Measurements from ENCODE around the gene LRRC61.
"Not testable (repeated sequence)": the region's sequence is repeated elsewhere in the genome, so short reads cannot be mapped to it uniquely, and the experiment has no call there.

The LRRC61 gene

DNA sequence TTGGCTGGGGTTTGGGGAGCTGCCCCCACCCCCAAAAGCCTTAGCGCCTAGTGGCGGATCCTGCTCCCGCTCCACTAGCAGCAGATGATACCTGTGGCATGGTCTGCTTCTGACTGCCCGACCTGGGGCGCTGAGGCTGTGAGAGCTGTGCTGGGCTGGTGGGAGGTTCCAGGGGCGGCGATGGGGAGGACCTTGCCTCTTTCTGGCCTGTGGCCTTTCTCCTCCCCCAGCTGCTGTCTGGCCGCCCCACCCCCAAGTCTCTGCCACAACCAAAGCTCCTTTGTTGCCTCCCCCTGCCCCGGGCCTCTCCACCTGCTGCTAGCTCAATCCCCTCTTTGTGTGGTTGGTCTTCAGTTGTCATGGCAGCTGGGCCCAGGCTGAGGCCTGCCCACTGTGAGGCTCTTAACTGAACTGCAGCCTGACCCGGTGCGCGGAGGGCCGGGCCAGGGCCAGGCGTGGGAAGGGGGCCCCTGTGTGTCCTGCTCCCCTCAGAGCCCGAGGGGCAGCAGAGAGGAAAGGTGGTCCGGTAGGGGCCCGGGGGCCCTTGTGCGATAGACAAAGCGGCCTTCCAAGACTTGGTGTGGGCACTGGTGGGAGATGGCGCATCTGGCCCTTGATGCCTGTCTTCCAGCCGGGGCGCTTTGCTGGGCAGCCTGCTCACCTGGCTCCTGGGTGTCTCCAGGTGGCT lies 60.7 kb downstream of the LRRC61 start:
- DNase-seq (ENCODE audit: low spot score), result no peak

DNA sequence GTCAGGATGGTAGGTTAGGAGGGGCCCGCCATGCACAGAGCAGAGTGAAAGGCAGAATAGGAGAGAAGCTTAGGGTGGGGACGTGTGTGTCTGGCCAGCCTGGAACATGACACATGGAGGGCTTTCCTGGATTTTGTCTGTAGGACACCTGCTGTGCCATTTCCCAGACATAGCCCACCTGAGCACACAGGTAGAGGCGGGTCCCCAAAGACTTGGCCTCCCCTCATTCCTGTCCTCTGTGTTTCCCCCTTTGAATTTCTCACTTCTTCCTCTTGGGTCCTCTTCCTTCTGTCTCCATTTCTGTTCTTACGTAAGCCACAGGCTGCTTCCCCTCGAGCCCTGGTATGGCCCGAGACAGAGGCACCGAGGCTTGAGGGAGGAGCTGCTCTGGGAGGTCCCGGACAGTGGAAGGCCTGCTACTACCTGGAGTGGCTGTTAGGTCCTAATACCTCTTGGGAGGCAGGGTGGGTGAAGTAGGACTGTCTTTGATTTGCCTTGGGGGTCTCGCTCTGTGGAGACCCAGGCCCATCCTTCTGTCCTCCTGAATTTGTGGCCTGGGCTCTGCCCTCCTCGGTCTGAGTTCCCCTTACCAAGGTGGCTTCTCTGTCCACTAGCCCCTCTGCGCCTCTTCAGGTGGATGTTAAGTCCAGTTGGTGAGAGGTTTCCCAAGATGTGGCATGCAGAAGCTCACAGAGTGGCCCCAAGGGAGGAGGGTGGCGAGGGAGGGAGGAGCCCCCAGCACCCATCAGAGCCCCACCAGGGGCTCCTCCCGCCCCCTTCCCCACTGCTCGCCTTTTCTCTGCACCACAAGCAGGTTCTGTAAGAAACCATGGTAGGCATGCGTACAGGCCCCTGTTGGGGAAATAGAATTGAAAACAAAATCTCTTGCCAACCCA lies 61.5 kb downstream of the LRRC61 start:
- no peak for DNase-seq (ENCODE audit: low spot score)

DNA sequence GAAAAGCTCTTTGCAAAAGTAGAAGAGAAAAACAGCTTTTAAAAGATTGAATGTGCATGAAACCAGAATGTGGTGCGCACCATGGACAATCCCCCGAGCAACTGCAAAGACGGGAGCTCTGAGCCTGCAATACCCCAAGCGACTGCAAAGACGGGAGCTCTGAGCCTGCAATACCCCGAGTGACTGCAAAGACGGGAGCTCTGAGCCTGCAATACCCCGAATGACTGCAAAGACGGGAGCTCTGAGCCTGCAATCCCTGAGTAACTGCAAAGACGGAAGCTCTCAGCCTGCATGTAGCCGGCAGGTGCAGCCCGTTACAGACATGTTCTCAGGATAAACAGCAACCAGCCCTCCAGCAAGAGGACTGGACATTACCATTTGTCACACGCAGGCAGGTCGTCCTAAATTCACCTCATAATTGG lies 62.2 kb downstream of the LRRC61 start:
- no peak for DNase-seq (ENCODE audit: low spot score)

DNA sequence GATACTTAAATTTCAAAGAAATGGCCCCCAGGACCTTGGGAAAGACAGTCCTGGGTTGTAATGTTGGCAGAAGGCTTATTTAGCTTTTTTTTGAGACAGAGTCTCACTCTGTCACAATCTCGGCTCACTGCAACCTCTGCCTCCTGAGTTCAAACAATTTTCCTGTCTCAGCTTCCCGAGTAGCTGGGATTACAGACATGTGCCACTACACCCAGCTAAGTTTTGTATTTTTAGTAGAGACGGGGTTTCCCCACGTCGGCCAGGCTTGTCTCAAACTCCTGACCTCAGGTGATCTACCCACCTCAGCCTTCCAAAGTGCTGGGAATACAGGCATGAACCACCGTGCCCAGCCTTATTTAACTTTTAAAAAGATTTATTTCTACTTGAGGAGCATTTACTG lies 62.7 kb downstream of the LRRC61 start:
- DNase-seq (ENCODE audit: low spot score), result not testable (repeated sequence)
